Measurements from ENCODE around the gene SCAI. TPM values are rescaled to one million over a fixed set of nuclear protein-coding genes. Genes with fewer than 3 reads are reported as not detected.

SCAI gene
- total and polyA plus RNA-seq, 9 of the 15 experiments (the other 6 are each of a cell fraction or from before 2014, with no cell fraction given) = 0.70 to 12.4 (median 4.2) TPM

- no peak overlapping the region for H2AFZ ChIP-seq (ENCODE audit: low read depth, low read length)
- FAIRE-seq (no peak), DNase-seq (ENCODE audit: extremely low read depth in 1 of 4, low spot score in 3 of 4) (no peak), ATAC-seq (no peak)
- no peak for TF ChIP-seq THAP12 (CRISPR knock-in tag; IDR thresholded peaks at IDR 0.05)
- no peak for TF ChIP-seq SMARCA5 (IDR thresholded peaks at IDR 0.05)
- TF ChIP-seq ATF4 (CRISPR knock-in tag; IDR thresholded peaks at IDR 0.05) = no peak
- TF ChIP-seq ARID2 (IDR thresholded peaks at IDR 0.05) = no peak
- no peak for TF ChIP-seq ZNF23 (CRISPR knock-in tag; IDR thresholded peaks at IDR 0.05)
- no peak for TF ChIP-seq ARID3B (CRISPR knock-in tag; IDR thresholded peaks at IDR 0.05; ENCODE audit: borderline replicate concordance)
- no peak for TF ChIP-seq HDAC8 (tag; IDR thresholded peaks at IDR 0.05)
- TF ChIP-seq ZNF764 (CRISPR knock-in tag; IDR thresholded peaks at IDR 0.05; ENCODE audit: low read depth) = no peak
- no peak for TF ChIP-seq CHD2 (IDR thresholded peaks at IDR 0.05; ENCODE audit: low read depth, low read length)
- no peak for TF ChIP-seq HDAC2 (IDR thresholded peaks at IDR 0.05)
- no peak for TF ChIP-seq ZNF224 (CRISPR knock-in tag; IDR thresholded peaks at IDR 0.05)
- TF ChIP-seq NCOR1 (IDR thresholded peaks at IDR 0.05) = no peak
- no peak for TF ChIP-seq BHLHE40 (IDR thresholded peaks at IDR 0.05; ENCODE audit: low read length)
- TF ChIP-seq RFX5 (IDR thresholded peaks at IDR 0.05; ENCODE audit: low read depth, low read length) = no peak
- no peak for TF ChIP-seq HBP1 (CRISPR knock-in tag; IDR thresholded peaks at IDR 0.05)
- no peak for TF ChIP-seq CBFA2T3 (IDR thresholded peaks at IDR 0.05)
- no peak for TF ChIP-seq HDGF (IDR thresholded peaks at IDR 0.05)
- no peak for TF ChIP-seq TCF7L2 (IDR thresholded peaks at IDR 0.05; ENCODE audit: low read depth, low read length)
- TF ChIP-seq CC2D1A (IDR thresholded peaks at IDR 0.05) = no peak
- TF ChIP-seq FOSL1 (tag; conservative IDR thresholded peaks at IDR 0.05) = no peak
- H3K27ac ChIP-seq (ENCODE audit: extremely low read depth, low read depth, low read length) = no peak overlapping the region
- H3K4me1 ChIP-seq (replicated peaks in 1 of 2; ENCODE audit: control insufficient read depth in 2 of 2, insufficient read depth in 2 of 2, low read length in 2 of 2) = no peaks in the 10 kb centered on the region
- WGBS (ENCODE audit: insufficient coverage, low coverage, missing lambda C conversion rate) = 57% methylated on average over 3 of the region's 3 CpGs
- H3K9me3 ChIP-seq (replicated peaks; ENCODE audit: control insufficient read depth, insufficient read depth, low read depth, low read length) = no peaks in the 10 kb centered on the region
- no TSS peak for BruUV-seq (replicated peaks)
- ChIA-PET POLR2A (no interaction called here), CTCF (ENCODE audit: low intra/inter-chr PET ratio) (no interaction called here)
- H4K20me1 ChIP-seq (replicated peaks; ENCODE audit: control insufficient read depth, insufficient read depth, low read length) = no peaks in the 10 kb centered on the region
- H3K36me3 ChIP-seq (ENCODE audit: control insufficient read depth, insufficient read depth, low read length) = no peaks in the 10 kb centered on the region
- no peaks in the 10 kb centered on the region for H3K9me1 ChIP-seq (ENCODE audit: control insufficient read depth, insufficient read depth, low read length)
- no peak overlapping the region for H3K4me3 ChIP-seq
- intact Hi-C loops (cut with micrococcal nuclease) = no loop called here
- H3K4me2 ChIP-seq (ENCODE audit: insufficient read depth, low read length) = no peak overlapping the region
- no peaks in the 10 kb centered on the region for H3K27me3 ChIP-seq (ENCODE audit: control insufficient read depth in 2 of 2, insufficient read depth in 2 of 2, low read length in 2 of 2)
- H3K79me2 ChIP-seq (ENCODE audit: control insufficient read depth, insufficient read depth, low read length) = no peaks in the 10 kb centered on the region
- in situ Hi-C loops (cut with MboI) = no loop called here
- no peak overlapping the region for H3K9ac ChIP-seq (ENCODE audit: insufficient read depth in 1 of 2, low read depth in 2 of 2, low read length in 2 of 2)
Observed at GRCh38 chr9:125103770-125104460, 39.4 kb downstream of the SCAI start.

Measured in K562 (cell line).